Kasumi-1 (cell line): ENCODE data around the gene CEACAM5.

ENCODE experiments used
- DNase-seq, 2 experiments: peaks; one replicate each; lab custom pipeline; 2025; lab: John Stamatoyannopoulos, UW

CEACAM5 gene

DNA sequence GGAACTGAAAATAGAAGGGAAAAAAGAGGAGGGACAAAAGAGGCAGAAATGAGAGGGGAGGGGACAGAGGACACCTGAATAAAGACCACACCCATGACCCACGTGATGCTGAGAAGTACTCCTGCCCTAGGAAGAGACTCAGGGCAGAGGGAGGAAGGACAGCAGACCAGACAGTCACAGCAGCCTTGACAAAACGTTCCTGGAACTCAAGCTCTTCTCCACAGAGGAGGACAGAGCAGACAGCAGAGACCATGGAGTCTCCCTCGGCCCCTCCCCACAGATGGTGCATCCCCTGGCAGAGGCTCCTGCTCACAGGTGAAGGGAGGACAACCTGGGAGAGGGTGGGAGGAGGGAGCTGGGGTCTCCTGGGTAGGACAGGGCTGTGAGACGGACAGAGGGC, at the start of gene CEACAM5:
Gene CEACAM5 (plus strand): TSS at position 146 of the 400 bp plus-strand sequence. CDS start 106 bp downstream, at position 252.
- DNase-seq: no peak

GRCh38 chr19:41666075-41666474, 42.4 kb upstream of the CEACAM5 start:
- DNase-seq: no peak

DNA sequence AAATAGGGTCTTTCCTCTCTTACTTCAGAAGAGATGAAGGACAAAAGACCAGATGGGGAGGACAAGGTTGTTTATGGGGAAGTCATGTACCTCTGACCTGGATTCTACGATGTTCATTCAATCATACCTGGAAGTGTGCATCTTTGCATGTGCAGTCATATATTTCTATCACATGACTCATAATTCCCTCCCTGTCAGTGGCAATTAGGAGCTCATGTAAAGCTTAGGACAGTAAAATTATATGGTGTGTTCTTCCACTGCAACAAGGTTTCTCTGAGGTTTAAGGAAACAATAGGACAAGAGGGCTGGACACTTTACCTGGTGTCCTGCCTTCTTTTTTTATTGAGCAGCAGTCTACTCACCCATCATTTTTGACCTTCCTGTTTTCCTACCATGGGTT, 40.1 kb upstream of the CEACAM5 start:
- DNase-seq: no peak

GRCh38 chr19:41670755-41671154, 37.7 kb upstream of the CEACAM5 start:
- DNase-seq: no peak

GRCh38 chr19:41671486-41671885, 36.9 kb upstream of the CEACAM5 start:
- DNase-seq: no peak

DNA sequence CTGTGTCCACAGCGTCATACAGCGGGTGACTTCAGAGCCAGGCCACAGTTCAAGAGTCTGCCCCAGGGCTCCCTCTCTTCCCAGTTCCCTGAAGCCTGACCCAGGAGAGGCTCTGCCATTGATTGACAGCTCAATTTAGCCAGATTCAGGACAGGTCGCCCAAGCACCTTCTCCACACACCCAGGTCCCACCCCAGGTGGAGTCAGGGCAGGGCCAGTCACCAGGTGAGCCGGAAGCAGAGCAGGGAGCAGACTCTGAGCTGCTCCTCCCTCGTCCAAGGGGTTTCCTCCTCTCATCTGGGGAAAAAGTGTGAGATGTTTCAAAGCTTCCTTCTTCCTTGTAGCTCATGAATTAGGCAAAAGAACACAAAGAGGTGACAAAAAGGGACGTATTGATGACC, 26.0 kb upstream of the CEACAM5 start:
- no peak for DNase-seq

DNA sequence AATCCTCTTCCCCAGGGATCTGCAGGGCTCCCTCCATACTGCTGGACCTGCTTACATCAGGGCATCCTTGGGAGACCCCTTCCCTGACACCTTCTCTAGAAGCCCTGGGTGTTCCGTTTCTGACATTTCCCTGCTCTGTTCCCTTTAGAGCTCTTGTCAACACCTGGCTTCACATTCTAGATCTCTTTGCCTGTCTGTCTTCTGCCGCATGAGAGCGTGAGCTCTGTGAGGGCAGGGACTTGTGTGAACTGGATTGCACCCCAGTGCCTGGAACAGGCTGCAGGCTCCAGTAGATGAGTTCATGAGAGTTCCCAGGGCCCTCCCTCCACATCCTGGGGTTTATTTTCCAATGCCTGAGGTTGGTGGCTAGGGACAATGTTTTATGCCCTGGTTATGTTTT, 21.0 kb upstream of the CEACAM5 start:
- DNase-seq: no peak

DNA sequence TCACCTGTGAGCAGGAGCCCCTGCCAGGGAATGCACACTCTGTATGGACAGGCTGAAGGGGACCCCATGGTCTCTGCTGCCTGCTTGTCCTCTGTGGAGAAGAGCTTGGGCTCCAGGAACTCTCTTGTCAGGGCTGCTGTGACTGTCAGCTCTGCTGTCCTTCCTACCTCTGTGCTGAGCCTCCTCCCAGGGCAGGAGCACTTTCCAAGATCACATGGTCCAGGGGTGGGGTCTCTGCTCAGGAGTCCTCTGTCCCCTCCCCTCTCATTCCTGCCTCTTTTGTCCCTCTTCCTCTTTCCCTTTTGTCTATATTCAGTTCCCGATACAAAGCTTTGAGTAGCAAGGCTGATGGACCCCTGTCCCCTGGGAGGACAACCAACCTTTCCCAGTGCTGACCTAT, 20.3 kb upstream of the CEACAM5 start, which contains the start of gene CEACAM7:
Gene CEACAM7 (minus strand): TSS at position 173 of the 400 bp plus-strand sequence. CDS start 105 bp downstream, at position 68.
- DNase-seq: no peak

- DNase-seq: no peak
Observed at GRCh38 chr19:41688687-41689086, 19.7 kb upstream of the CEACAM5 start.

DNA sequence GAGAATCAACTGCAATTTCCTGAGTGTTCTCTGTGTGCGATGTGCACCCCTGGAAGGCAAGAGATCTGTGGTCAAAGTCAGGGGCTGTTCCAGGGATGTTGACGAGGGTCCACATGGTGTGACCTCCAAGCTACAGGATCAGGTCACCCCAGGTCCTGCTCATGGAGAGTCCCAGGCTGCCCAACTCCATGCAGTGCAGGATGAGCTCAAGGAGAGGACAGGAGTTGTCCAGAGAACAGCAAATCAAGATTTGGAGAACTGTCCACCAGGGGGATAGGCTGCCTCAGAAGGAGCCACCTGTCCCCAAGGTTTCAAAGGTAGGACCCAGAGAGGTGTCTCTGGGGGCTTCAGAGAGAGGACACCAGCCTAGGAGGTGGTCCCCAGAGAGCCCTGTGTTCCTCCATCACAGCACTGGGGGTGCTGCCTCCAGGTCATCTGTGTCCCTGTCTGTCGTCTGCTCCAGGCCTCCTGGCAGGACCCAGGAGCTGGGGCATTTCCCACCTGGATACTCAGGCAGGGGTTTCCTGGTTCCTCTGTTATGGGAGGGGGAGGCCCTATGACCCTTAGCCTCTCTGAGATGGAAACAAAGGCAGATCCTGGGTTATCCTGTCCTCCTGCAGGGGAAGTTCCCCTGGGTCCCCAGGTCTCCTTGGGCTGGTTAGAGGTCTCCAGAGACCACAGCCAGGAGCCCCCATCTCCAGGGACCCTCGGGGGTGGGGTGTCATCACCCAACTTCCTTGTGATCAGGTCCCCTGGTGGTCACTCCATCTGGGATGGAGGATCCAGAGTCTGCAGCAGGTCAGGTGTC, 18.2 kb upstream of the CEACAM5 start:
- DNase-seq: no peak

DNA sequence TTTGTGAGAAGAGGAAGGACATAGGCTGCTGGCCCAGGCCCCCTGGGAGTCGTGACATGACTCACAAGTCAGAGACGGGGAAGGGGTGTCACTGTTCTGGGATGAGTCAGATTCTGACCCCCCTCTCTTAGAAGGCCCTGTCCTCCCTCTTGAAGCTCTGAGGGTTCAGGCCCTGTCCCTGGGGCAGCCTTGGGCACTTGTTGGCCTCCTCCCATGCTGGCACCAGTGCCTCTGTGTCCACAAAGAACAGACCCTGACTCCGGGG, 17.7 kb upstream of the CEACAM5 start:
- DNase-seq: no peak

GRCh38 chr19:41691268-41691970, 17.0 kb upstream of the CEACAM5 start:
- peak in 1 of 2 experiments; percentile 10 for DNase-seq

DNA sequence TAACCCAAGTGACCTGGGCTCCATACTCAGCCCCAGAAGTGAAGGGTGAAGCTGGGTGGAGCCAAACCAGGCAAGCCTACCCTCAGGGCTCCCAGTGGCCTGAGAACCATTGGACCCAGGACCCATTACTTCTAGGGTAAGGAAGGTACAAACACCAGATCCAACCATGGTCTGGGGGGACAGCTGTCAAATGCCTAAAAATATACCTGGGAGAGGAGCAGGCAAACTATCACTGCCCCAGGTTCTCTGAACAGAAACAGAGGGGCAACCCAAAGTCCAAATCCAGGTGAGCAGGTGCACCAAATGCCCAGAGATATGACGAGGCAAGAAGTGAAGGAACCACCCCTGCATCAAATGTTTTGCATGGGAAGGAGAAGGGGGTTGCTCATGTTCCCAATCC, 14.2 kb upstream of the CEACAM5 start:
- DNase-seq: no peak

DNA sequence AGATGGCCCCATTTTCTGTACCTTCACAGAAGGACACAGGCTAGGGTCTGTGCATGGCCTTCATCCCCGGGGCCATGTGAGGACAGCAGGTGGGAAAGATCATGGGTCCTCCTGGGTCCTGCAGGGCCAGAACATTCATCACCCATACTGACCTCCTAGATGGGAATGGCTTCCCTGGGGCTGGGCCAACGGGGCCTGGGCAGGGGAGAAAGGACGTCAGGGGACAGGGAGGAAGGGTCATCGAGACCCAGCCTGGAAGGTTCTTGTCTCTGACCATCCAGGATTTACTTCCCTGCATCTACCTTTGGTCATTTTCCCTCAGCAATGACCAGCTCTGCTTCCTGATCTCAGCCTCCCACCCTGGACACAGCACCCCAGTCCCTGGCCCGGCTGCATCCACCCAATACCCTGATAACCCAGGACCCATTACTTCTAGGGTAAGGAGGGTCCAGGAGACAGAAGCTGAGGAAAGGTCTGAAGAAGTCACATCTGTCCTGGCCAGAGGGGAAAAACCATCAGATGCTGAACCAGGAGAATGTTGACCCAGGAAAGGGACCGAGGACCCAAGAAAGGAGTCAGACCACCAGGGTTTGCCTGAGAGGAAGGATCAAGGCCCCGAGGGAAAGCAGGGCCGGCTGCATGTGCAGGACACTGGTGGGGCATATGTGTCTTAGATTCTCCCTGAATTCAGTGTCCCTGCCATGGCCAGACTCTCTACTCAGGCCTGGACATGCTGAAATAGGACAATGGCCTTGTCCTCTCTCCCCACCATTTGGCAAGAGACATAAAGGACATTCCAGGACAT, 13.4 kb upstream of the CEACAM5 start:
- no peak for DNase-seq

- DNase-seq: no peak
Observed at GRCh38 chr19:41695745-41696144, 12.7 kb upstream of the CEACAM5 start.

GRCh38 chr19:41696402-41697197, 11.8 kb upstream of the CEACAM5 start:
- peak; percentile 3 to 37 for DNase-seq

- no peak for DNase-seq
Observed at GRCh38 chr19:41697198-41697855, 11.1 kb upstream of the CEACAM5 start.

DNA sequence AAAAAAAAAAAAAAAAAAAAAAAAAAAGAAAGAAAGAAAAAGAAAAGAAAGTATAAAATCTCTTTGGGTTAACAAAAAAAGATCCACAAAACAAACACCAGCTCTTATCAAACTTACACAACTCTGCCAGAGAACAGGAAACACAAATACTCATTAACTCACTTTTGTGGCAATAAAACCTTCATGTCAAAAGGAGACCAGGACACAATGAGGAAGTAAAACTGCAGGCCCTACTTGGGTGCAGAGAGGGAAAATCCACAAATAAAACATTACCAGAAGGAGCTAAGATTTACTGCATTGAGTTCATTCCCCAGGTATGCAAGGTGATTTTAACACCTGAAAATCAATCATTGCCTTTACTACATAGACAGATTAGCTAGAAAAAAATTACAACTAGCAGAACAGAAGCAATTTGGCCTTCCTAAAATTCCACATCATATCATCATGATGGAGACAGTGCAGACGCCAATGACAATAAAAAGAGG, 9.6 kb upstream of the CEACAM5 start:
- peak; percentile 45 to 59 for DNase-seq

GRCh38 chr19:41699231-41699967, 9.0 kb upstream of the CEACAM5 start:
- no peak for DNase-seq

DNA sequence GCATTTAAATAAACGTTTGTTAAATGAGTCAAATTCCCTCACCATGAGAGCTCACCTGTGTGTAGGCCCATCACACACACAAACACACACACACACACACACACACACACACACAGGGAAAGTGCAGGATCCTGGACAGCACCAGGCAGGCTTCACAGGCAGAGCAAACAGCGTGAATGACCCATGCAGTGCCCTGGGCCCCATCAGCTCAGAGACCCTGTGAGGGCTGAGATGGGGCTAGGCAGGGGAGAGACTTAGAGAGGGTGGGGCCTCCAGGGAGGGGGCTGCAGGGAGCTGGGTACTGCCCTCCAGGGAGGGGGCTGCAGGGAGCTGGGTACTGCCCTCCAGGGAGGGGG, 8.5 kb upstream of the CEACAM5 start:
- DNase-seq: no peak
